HFF-Myc (cell line): ENCODE measurements around the gene GRAMD1A.

Experiments used
- DNase-seq: peaks from one replicate; pipeline ENCODE4 v3.0.0-alpha.2; 2011; ENCODE audit warnings: low read depth; ENCODE audit errors: extremely low read depth
- H3K4me3 ChIP-seq: replicated peaks from 2 replicates; pipeline ENCODE4 v1.5.1; 2011; ENCODE audit warnings: low read depth, mild to moderate bottlenecking, control low read depth, low read length
- CTCF ChIP-seq: IDR thresholded peaks from 2 replicates; pipeline ENCODE4 v1.5.1; 2012; ENCODE audit warnings: mild to moderate bottlenecking, low read depth, low read length, control low read depth; ENCODE audit errors: missing control alignments

Gene GRAMD1A

DNA sequence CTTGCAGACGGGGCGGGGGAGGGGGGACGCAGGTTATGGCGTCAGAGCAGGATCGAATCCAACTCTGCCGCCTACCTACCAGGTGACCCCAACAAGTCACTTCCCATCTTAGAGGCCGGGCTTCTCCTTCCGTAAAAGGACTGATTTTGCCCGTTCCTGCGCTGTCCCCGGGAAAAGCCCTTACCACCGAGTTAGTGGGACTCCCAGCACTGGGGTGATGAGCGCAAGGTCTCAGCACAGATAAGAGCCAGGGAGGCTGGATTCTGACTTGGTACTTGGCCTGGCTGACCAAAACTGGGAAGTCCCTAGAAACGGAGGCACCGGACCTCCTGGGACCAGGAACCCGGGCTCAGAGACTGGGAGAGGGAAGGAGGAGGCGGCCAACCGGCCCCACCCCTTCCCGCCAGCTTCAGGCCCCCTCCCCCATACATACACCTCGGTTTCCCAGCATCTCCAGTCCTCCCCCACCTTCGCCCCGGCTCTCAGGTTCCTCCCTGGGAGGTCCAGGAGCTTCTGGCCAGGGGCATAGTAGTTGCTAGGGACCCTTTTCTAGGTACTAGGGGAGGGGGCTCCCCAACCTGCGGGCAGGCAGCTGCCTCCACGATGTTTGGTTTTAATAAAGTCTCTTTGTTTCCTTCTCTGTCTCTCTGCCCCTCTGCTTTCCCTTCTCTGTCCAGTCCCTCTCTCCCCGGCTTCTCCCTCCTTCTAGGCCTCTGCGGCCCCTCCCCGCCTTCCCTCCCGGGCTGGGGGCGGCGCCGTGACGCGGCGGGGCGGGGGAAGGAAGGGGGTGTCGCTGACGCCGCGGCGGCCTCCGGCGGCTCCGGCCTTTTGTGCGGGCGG lies at the start of gene GRAMD1A:
TSS of gene GRAMD1A (plus strand) at position 826 of the 840 bp plus-strand sequence. CDS start 156 bp downstream, outside the sequence.
- no peak for DNase-seq
- no peak for TF ChIP-seq CTCF
- H3K4me3 ChIP-seq: peak within 1 kb of the TSS; percentile 86

DNA sequence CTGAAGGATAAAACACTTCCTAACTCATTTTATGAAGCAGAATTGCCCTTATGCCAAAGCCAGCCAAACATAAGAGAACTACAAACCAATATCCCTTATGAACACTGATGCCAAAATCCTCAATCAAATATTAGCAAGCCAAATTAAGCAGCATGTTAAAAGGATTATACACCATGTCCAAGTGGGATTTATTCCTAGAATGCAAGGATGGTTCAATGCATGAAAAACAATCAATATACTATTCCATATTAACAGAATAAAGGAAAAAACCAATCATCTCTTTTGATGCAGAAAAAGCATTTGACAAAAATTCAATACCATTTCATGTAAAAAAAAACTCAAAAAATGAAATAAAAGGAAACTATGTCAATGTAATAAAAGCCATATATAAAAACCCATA lies 47.0 kb upstream of the GRAMD1A start:
- no peak for TF ChIP-seq CTCF
- no peak for DNase-seq
- no peak overlapping the region for H3K4me3 ChIP-seq

GRCh38 chr19:34957830-34958751 lies 42.0 kb upstream of the GRAMD1A start:
- no peak for TF ChIP-seq CTCF
- no peak overlapping the region for H3K4me3 ChIP-seq
- no peak for DNase-seq

DNA sequence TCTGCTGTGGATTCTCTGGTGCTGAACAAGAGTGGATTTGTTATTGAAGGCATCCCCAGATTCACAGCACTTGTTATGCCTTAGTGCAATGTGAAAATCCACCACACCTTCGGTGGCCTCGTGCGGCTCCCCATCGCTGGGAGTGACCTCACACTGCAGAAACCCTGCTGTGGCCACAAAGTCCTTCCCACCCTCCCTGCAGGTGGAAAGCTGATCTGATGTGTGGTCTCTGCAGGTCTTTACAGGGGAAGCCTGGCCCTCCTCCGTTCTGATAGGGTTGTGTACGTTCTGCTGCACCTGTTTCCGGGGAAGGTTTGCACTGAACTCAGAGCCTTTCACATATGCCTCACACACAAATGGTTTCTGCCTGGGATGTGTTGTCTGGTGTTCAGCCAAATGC lies 41.1 kb upstream of the GRAMD1A start:
- no peak overlapping the region for H3K4me3 ChIP-seq
- no peak for DNase-seq
- no peak for TF ChIP-seq CTCF

- no peak overlapping the region for H3K4me3 ChIP-seq
- no peak for TF ChIP-seq CTCF
- DNase-seq: no peak
These were observed 39.9 kb upstream of the GRAMD1A start for GRCh38 chr19:34960103-34960805.

GRCh38 chr19:34960940-34961679 lies 39.0 kb upstream of the GRAMD1A start:
- no peak overlapping the region for H3K4me3 ChIP-seq
- no peak for TF ChIP-seq CTCF
- no peak for DNase-seq
